GM18498 (cell line): Measurements from ENCODE around the gene RASD2.
"Not testable (repeated sequence)": the region's sequence is repeated elsewhere in the genome, so short reads cannot be mapped to it uniquely, and the experiment has no call there.

ENCODE experiments used
- ATAC-seq: cut with Tn5 transposase; IDR thresholded peaks from one replicate; pipeline ENCODE4 v1.9.1; 2021; ENCODE audit warnings: mild to moderate bottlenecking, moderate library complexity; ENCODE audit not compliant: unreplicated experiment

Gene RASD2, protein sequence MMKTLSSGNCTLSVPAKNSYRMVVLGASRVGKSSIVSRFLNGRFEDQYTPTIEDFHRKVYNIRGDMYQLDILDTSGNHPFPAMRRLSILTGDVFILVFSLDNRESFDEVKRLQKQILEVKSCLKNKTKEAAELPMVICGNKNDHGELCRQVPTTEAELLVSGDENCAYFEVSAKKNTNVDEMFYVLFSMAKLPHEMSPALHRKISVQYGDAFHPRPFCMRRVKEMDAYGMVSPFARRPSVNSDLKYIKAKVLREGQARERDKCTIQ

DNA sequence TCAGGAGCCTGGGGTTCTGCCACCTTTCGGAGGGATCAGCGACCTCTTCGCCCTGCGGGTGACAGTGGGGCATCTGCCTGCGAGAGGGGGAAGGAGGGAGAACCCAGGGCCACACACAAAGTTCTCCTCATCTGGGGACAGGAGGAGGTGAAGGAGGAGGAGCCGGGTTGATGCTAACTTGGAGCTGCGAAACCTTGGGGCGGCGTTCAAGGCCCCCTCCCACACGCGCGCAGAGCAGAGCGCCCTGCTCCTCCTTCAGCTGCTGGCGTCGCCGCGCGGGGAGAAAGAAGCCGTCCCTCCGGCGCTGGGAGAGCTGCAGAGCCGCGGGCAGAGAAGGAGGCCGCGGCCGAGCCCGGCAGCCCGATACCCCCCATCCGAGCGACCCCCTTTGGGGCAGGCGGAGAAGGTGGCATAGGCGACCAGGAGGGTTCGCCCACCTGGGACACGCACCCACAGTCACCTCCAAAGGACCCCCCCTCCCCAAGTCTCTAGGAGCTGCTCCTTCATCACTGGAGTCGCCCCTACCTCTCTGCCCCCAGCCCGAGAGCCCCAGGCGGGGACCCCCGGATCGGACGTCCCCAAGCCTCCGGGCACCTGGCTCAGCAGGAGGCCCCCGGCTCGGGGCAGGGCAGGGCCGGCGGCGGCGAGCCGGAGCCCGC, at the start of gene RASD2:
Gene RASD2, plus strand, starts transcription at position 237 of the 659 bp plus-strand sequence. CDS start 5,979 bp downstream, outside the sequence.
- peak; percentile 21 for ATAC-seq

DNA sequence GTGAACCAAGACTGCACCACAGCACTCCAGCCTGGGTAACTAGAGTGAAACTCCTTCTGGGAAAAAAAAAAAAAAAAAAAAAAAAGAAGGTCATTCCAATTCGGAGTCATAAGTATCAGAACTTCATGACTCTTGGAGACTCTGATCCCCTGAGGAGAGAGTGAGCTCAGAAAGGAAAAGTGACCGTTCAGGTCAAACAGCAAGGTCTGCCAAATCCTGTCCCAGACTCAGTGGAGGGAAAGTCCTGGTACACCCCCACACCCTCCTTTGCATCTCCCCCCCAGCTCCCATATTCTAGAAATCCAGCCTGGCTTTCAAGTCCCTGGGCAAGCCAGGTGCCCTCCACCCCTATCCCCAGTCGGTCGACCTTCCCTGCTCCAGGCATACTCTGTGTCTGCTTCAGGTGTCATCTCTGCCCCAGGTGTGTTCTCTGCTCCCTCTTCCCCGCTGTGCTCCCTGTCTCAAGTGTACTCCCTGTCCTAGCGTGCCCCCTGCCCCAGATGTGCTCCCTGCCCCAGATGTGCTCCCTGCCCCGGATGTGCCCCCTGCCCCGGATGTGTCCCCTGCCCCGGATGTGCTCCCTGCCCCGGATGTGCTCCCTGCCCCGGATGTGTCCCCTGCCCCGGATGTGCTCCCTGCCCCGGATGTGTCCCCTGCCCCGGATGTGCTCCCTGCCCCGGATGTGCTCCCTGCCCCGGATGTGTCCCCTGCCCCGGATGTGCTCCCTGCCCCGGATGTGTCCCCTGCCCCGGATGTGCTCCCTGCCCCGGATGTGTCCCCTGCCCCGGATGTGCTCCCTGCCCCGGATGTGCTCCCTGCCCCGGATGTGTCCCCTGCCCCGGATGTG, 49.3 kb upstream of the RASD2 start:
- not testable (repeated sequence) for ATAC-seq

DNA sequence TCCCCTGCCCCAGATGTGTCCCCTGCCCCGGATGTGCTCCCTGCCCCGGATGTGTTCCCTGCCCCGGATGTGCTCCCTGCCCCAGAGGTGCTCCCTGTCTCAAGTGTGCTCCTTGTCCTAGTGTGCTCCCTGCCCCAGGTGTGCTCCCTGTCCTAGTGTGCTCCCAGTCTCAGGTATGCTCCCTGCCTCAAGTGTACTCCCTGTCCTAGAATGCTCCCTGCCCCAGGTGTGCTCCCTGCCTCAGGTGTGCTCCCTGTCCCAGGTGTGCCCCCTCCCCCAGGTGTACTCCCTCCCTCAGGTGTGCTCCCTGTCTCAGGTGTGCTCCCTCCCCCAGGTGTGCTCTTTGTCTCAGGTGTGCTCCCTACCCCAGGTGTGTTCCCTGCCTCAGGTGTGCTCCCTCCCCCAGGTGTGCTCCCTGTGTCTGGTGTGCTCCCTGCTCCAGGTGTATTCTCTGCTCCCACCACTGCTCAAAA, 48.7 kb upstream of the RASD2 start:
- ATAC-seq = no peak

DNA sequence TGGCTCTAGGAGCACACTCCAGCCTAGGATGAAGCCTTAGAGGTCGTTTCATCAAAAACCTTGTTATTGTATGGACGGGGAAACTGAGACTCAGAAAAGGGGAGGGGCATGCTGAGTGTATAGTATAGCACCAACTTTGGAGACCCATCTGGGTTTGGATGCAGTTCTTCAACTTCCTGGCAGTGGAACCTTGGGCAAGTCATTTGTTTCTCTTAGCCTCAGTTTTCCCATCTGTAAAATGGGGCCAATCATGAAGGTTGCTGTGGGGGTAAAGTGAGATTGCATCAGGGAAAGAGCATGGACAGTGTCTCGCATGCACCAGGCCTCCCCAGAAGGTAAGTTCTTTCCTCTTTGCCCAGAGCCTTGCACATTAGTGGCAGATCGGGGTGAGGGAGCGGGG, 47.6 kb upstream of the RASD2 start:
- ATAC-seq = no peak

DNA sequence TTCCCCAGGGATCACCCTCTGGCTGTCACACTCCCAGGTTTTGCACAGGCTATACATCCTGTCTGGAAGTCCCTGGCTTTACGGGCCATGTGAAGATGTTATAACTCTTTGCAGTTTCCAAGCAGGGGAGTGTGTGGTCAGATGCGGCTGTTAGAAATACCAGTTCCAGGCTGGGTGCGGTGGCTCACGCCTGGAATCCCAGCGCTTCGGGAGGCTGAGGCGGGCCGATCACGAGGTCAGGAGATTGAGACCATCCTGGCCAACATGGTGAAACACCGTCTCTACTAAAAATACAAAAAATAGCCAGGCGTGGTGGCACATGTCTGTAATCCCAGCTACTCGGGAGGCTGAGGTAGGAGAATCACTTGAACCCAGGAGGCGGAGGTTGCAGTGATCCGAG, 44.9 kb upstream of the RASD2 start:
- ATAC-seq = not testable (repeated sequence)

DNA sequence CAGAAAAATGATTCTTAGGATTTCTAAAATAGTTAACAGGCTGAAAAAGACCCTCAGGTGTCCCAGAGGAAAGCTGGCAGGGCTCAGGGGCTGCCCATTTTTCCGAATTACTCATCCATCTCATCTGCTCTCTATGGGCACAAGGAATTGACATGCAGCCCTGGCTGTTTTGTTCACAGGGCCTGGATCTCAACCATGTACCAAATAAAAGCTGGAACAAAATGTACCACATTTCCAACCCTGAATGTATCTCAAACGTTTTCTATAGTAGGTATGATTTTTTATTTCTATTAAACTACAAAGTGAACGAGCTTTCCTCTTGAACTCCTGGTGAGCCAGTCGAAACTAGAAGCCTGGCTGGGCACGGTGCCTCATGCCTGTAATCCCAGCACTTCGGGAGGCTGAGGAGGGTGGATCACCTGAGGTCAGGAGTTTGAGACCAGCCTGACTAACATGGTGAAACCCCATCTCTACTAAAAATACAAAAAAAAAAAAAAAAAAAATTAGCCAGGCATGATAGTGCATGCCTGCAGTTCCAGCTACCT, 43.8 kb upstream of the RASD2 start:
- ATAC-seq = no peak

DNA sequence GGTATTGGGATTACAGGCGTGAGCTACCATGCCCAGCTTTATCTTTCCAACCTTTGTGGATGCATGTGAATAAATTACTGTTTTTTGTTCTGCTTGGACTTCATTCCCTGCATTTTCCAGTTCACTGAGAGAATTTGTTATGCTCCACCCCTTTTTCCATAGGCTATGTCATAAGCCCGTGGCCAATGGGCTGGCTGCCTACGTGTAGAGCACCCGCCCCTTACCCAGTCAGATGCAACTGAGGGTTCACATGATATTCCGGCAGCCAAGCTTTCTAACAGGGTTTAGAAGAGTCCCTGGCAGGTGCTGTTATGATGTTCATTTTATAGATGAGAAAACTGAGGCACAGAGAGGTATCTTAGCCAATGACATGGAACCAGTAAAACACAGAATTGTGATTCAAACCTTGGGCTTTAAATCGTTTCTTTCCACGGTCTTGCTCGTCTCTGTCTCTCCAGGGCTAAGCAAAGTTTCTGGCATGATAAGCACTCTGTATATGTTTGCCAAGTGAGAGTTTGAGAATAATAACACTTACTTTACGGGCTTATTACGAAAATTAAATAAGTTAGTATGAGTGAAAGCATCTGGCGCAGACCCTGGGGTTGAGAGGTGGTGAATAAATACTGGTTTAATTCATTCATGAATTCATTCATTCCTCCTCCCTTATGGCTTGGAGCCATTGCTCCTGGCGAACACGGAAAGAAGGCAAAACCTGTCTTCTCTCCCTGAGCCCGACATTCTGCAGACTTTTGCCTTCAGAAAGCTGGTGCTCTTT, 42.4 kb upstream of the RASD2 start:
- no peak for ATAC-seq

DNA sequence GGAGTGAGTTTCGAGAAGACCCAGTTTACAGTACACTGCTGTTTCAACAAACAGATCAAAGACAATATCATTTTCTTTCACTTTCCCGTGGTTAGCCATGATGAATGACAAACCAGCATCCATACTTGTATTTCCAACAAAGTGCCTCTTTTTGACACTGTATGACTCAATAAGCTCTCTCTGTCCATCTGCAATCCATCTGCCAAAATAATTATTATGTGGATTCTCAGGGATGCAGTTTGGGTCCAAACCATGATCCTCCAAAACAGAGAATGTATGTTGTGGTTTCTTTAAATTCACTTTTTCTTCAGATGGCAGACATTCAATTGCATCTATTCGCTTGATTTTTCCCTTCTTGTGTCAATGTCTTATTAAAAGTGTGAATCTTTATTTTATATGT, 37.8 kb upstream of the RASD2 start:
- ATAC-seq = no peak

DNA sequence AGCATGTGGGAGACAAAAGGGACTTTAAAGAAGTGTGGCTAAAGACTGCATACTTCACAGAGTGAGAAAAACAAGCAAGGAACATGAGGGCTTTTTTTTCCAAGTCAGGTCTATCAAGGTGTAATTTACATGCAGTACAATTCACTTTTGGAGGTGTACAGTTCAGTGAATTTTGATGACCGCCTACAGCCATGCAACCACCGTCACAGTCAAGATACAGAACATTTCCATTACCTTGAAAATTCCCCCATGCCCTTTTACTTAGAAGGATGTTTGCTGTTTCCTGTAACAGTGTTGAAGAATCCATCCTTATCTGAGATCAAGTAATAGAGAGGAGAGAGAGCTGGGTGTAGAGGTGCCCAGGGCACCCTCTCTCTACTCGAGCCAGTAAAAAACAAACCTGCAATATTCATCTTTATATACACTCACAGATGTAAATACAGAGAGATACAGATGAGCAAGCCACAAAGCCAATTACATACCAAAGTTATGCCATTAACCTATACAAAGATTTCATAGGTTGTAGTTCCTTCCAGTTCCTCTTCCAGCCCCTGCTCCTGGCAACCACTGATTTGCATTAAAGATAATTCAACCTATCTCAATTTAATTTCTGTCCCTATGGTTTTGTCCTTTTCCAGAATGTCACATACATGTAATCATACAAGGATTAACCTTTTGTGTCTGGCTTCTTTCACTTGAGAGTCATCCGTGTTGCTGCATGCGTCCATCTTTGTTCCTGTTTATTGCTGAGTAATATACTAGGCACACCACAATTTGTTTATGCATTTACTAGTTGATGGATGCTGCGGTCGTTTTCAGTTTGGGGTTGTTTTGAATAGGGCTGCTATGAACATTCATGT, 35.0 kb upstream of the RASD2 start:
- ATAC-seq = no peak

DNA sequence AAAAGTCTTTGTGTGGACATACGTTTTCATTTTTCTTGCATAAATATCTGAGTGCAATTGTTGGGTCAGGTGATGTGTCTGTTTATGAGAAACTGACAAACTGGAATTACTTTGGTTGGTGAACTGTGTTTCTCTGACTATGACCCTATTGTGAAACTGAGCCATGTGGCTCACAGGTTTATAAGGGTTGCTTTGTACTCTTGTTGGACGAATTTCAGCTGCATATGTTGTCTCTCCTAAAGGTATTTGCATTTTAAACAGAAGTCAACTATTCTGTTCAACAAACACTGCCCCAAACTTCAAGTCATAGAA, 34.4 kb upstream of the RASD2 start:
- no peak for ATAC-seq

DNA sequence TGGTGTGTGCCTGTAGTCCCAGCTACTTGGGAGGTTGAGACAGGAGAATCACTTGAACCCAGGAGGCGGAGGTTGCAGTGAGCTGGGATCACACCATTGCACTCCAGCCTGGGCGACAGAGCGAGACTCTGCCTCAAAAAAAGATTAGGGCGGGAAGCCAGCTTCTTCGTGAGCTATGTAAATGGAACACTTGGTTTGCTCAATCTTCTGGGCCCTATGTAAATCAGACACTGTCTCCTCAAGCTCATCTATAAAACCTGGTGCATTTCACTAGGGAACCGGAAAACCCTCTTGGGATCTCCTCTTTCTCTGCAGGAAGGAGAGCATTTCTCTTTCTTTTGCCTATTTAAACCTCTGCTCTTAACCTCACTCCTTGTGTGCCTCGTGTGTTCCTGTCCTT, 32.8 kb upstream of the RASD2 start:
- ATAC-seq = not testable (repeated sequence)

DNA sequence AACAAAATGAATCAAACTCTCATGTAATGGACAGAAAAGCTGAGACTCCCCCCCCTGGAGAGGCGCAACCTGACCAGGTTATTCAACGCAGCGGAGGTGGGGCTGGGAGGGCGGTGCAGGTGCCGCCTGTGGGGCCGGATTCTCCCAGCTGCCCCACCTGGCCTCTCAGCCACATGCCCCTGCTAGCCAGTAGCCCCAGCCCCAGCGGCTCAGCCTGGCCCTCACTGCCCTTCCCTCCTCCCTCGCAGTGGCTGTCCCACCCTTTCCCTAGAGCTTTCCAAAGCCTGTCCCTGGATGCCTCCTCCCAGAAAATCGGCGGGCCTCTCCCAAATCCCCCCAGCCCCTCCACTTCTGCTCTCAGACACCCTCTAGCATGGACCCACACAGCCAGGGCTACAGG, 31.2 kb upstream of the RASD2 start:
- no peak for ATAC-seq

DNA sequence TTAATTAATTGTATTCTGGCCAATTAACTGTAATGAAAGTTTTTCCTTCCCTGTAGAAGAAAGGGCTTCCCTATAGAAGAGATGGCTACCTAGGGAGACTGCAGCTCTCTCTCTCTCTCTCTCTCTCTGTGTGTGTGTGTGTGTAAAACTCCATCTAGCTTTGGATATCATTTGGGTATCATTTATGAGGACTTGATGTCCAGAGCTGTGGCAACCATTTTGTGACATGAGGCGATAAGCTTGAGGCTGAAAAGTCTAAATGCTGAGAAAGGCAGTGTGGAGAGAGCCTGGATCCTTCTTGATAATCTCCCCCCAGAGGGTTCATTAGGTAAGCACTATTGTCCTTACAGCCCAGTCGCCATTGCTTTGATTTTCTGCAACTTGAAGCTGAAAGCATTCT, 30.7 kb upstream of the RASD2 start:
- no peak for ATAC-seq

DNA sequence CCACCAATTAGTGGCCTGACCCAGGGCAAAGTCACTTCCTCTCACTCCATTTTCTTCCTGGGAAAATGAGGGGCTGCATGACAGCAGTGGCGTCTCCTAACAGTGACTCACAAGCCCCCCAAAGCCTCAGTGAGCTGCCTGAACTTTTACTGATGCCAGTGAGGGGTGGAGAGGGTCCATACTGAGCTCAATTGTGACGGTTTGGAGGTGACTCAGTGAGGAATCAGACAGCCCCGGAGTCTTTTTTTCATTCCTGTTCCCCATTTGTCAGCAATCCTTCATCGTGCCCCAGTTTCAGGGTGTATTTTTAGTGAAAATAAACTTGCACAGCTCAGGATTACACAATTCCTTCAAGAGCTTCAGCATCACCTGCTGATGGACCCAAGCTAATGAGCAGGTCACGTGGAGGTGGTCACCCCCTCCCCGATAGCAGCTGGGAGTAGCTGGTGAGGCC, 30.1 kb upstream of the RASD2 start:
- ATAC-seq = no peak

DNA sequence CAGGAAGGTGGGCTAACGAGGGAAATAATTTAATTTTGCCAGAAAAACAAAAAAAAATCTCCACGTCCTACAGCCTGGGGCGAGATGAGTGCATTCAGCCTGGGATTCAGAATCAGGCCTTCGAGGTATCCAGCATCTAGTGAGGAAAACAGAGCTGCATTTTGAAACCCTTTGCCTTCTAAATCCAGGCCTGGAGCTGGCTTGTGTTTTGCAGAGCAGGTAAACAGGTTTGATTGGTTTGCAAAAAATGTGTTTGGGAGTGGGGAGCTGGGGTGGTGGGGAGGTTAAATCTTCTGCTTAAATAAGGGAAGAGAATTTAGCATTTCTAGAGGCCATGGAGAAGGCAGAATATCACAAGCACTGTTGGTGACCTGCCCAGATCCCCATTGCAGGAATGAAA, 29.7 kb upstream of the RASD2 start:
- ATAC-seq = no peak

DNA sequence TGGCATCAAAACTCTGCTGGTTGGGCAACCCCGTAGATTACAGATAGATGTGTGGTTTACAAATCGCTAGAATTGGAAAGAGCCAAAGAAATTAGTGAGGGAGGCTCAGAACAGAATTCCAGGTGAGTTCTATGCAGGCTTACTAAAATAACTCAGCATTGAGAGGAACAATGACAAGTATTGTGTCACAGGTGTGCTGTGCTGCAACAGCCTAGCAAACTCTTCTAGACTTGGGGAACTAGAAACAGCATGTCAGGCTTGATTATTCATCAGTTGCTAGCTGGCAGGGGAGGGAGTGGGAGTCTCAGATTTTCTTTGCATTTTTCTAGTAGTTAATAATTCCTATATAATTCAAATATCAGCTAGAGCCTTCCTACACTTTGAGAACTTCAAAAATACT, 26.3 kb upstream of the RASD2 start:
- no peak for ATAC-seq

DNA sequence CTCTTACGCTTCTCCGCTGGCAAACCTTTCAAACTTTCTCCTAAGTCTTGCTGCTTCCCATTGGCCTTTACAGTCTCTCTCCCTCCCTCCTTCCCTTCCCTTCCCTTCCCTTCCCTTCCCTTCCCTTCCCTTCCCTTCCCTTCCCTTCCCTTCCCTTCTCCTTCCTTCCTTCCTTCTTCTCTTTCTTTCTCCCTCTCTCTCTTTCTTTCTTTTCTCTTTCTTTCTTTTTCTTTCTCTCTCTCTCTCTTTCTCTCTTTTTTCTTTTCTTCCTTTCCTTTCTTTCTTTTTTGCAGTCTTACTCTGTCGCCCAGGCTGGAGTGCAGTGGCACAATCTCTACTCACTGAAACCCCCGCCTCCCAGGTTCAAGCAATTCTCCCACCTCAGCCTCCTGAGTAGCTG, 24.7 kb upstream of the RASD2 start:
- ATAC-seq = not testable (repeated sequence)

DNA sequence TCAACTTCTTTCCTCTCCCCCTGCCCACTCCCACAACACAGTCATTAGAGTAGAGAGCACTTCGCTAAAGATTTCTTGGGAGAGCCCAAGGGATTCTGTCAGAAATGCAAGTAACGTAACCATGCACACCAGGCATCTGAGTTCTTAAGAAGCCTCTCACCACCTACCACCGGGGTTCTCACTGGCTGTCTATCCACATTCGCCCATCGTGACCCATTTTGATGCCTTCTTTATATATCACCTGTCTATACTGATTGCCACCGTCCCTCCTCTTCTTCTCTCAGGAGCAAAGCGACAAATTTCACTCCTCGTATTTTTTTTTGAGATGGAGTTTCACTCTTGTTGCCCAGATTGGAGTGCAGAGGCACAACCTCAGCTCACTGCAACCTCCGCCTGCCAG, 23.9 kb upstream of the RASD2 start:
- no peak for ATAC-seq

DNA sequence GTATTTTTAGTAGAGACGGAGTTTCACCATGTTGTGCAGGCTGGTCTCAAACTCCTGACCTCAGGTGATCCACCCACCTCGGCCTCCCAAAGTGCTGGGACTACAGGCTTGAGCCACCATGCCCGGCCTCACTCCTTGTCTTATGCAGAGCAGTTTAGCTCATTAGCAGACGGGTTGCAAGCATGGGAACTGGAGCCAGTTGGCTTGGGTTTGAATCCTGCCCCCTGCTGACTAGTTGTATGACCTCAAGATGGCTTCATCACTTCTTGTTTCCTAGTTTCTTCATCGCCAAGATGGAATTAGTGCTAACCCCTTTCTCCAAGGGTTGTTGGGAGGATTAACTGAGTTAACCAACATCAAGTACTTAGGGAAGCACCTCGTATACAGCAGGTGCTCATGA, 23.4 kb upstream of the RASD2 start:
- no peak for ATAC-seq
